ENCODE results near the gene OR11L1.

The OR11L1 gene, protein sequence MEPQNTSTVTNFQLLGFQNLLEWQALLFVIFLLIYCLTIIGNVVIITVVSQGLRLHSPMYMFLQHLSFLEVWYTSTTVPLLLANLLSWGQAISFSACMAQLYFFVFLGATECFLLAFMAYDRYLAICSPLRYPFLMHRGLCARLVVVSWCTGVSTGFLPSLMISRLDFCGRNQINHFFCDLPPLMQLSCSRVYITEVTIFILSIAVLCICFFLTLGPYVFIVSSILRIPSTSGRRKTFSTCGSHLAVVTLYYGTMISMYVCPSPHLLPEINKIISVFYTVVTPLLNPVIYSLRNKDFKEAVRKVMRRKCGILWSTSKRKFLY

DNA sequence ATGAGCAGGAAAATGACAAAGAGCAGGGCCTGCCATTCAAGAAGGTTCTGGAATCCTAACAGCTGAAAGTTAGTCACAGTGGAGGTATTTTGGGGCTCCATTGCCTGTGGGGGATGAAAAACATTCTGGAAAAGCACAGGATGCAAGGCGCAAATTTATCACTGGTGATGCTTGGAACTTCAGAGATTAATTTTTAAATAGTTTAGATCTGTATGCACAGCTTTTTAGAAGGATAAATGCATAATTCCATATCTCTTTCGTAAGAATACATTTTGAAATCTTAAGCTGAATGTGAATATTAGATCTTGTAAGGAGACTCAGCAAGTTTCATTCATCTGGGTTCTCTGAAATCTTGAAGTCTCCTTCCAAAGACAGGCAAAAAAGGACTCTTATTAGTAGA lies at the start of gene OR11L1:
Gene OR11L1, minus strand, starts transcription at position 101 of the 400 bp plus-strand sequence. Its CDS starts 0 bp downstream, at position 101.
- no peak for DNase-seq

DNA sequence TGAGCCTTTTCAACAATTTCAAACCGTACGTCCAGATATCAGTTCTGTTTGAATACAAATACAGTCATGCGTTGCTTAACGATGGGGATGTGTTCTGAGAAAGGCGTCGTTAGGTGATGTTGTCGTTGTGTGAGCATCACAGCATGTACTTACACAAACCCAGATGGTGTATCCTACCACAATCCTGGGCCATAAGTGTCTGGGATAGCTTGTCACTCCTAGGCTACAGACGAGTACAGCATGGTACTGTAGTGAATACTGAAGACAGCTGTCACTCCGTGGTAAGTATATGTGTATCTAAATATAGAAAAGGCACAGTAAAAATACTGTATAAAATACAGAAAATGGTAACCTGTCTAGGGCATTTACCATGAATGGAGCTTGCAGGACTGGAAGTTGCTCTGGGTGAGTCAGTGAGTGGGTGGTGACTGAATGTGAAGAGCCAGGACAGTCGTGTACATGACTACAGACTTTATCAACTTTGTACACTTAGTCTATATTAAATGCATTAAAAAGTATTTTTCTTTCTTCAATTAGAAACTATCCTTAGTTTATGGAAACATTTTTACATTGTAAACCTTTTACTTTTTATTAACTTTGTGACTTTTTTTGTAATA lies 43.2 kb upstream of the OR11L1 start:
- DNase-seq: no peak

DNA sequence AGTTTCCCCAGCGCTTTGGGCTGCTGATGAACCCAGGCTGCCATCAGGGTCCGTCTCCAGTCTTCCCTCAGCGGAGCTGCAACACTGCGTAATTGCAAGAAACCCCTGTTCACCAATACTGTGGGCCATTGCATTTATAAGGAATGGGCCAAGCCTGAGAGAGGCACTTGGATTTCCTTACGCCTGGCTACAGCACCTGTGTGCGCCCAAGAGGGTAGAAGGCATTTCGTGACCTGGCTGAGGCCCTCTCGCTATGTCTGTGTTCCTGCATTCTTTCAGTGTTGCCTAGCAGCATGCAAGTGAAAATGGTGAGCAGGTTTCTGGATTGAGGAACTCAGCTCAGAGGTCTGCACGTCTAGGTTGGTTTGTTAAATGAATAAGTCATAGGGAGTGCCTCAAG lies 41.6 kb upstream of the OR11L1 start:
- no peak for DNase-seq

DNA sequence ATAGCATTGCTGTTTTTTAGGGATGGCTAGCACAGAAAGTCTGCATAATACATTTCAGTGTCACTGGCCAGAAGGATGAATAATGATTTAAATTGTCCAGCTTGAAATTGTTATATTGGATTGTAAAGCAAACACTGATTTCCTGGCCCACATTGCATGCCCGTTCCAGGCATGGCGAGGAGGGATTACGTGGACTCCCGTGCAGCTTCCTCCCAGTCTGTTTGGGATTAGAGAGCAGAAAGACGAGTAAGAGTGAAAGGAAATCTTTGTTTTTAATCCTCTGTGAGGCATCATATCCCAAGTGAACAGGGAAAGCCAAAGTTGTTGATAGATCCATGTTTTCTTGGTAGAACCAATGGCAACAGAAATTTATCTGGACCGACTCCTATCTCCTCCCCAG lies 23.7 kb upstream of the OR11L1 start:
- DNase-seq: no peak

DNA sequence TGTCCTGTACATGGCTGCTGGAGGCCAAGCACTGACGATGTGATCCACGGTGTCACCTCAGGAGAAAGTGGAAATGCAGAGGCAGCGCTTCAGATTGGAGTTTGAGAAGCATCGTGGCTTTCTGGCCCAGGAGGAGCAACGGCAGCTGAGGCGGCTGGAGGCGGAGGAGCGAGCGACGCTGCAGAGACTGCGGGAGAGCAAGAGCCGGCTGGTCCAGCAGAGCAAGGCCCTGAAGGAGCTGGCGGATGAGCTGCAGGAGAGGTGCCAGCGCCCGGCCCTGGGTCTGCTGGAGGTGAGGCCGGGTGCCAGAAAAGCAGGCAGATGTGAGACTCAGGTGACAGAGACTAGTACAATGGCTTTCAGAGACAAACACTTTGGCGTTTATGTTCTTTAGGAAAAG lies 22.9 kb upstream of the OR11L1 start:
- DNase-seq: no peak

DNA sequence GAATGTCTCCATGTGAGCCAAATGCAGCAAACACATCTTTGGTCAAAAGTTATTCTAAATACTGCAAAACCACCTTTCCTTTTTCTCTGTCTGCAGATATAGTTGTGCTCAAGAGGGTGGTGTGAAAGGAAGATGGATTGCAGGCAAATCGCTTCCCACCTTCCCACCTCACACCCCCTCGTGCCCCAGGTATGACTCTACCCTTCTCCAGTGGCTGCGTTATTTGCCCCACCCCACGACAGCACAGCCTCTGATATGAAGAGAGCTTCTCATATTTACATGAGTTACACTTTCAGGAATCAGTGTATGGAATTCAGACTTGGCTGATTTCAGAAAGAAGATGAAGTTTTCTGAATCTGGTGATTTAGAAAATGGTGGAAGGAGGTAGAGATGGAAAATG lies 21.1 kb upstream of the OR11L1 start:
- DNase-seq: no peak

DNA sequence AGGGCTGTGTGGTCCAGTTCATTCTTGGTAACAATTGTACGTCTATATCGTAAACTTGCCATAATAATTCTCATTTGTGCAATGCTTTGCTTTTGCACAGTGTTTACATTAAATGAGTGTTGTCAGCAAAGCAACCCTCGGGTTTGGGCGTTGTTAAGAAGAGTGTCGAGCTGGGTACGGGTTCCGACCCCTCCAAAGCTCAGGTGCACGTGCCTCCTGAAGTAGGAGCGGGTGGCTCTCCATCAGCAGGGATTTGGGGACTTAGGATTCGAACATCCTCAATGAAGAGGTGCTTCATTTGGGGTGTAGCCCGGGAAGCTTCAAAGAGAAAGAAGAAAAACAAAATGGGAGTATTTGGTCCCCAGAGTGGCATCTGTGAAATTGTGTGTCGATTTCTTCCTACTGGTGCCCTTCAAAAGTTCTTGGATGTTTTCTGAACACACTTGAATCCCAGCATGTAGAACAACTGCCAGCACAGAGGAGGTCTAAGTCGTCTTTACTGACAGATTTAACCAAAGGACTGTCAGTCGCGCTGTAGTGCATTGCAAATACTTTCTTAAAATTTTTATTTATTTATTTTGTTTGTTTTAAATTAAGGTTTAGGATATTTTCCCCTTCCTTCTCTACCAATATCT lies 16.4 kb upstream of the OR11L1 start:
- no peak for DNase-seq

DNA sequence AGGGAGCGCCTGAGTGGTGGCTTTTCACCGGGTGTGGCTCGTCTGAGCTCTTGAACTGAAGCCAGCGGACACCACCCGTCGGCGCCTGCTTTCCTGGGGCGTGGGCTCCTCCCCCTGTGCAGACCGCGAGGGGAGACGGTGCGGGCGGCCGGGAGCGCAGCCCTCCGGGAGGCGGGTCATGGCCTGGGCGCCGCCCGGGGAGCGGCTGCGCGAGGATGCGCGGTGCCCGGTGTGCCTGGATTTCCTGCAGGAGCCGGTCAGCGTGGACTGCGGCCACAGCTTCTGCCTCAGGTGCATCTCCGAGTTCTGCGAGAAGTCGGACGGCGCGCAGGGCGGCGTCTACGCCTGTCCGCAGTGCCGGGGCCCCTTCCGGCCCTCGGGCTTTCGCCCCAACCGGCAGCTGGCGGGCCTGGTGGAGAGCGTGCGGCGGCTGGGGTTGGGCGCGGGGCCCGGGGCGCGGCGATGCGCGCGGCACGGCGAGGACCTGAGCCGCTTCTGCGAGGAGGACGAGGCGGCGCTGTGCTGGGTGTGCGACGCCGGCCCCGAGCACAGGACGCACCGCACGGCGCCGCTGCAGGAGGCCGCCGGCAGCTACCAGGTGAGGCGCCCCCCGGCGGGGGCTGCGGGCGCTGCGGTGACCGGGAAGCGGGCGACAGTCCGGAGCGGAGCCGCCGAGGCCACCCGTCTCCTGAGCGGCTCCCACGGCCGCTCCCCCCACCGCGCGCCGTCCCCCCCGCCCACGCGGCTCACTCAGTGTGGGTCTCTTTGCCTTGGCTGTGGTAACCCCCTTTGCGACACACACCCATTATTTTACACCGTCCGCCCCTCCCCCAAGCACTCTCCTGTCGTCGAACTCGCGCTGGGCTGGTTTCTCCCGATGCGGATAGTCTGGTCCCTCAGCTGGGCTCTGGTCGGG lies 15.6 kb upstream of the OR11L1 start, which contains the start of gene TRIM58:
Gene TRIM58, plus strand, starts transcription at position 119 of the 916 bp plus-strand sequence. Its CDS starts 60 bp downstream, at position 179.
- no peak for DNase-seq

DNA sequence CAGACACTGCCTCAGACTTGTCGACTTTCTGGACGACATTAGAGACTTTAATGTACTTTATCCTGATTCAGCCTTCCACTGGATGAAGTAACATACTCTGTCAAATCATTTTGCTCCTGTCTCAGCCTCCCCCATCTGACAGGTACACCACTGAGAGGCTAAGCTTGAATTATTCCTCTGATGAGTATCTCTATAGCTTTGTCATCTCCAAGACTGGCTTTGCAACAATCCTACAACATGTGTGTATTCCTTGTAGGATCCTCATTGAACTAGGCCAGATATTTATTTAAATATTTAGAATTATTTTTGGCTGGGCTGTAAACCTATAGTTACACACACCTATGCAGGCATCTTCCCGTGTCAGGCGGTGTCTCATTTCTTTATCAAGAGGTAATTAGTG lies 14.2 kb upstream of the OR11L1 start:
- no peak for DNase-seq

DNA sequence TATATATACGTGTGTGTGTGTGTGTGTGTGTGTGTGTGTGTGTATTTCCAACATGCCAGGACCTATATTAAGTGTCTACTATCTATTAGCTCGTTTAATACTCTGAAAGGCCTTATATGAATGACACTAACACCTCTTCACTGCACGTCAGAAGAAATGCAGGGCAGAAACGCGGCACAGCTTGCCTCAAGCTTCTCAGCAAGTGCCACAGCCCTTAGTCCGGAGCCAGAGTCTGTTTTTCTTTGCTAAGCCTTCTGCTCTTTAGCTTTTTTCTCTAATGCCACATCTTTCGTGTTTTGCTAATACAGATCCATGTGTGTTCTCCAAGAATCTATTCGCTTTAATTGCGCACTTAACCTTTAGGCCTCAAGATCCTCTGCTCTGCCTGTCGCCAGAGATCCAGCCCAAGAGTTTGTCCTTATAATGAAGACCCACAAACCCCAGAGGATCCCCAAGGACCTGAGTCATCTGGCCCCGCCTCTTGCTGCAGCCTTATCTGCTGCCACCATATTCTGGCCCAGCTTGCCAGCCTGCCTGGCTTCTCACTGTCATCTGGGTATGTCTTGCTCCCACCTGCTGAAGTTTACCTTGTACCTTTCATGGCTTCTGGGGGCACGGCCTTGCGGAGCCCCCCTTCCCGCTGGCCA lies 13.3 kb upstream of the OR11L1 start:
- DNase-seq: no peak

DNA sequence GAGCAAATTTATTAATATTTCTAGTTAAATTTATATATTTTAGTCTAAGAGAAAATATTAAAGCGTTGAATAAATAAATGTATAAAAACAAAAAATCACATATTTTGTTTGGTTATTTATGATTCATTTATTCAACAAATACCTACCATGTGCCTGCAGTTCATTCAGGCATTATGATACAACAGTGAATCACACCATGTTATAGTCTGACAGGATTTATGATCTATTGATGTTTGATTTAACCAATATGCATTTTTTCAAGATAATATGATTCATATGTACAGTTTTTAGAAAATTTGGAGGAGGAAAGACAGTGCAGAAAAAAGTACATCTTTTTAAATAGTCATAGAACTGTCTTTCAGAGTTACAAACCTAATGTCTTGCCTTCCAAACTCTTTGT lies 7.9 kb upstream of the OR11L1 start:
- no peak for DNase-seq

DNA sequence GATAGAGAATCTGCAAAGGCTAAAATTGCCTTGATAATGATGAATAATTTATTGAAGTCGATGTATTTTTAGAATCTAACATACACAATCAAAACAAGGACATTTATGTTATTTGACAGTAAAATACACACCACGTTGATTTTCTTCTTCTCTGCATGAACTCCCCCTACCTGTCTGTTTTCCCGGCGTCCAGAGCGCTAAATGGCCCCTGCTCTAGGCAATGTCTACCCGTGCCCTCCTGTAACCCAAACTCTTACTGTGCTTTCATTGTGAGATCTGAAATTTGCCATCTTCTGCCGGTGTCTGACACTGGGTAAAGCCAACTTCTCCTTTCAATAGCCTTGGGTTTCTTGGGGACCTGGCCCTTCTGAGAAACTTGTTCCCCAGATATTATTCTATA lies 6.7 kb upstream of the OR11L1 start:
- DNase-seq: no peak

DNA sequence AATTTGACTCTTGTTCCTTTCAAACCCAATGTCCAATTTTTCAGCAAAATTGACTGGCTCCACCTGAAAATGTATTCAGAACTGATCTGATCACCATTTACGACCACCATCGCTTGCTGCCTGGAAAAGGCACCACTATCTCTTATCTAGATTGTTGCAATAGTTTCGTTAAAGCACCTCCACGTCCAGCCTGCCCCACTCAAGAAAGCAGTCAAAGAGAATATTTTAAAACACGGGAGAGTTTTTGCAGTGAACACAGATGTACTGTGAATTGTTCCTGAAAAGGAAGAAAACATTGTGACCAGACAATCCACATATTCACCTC lies 4.0 kb upstream of the OR11L1 start:
- no peak for DNase-seq

DNA sequence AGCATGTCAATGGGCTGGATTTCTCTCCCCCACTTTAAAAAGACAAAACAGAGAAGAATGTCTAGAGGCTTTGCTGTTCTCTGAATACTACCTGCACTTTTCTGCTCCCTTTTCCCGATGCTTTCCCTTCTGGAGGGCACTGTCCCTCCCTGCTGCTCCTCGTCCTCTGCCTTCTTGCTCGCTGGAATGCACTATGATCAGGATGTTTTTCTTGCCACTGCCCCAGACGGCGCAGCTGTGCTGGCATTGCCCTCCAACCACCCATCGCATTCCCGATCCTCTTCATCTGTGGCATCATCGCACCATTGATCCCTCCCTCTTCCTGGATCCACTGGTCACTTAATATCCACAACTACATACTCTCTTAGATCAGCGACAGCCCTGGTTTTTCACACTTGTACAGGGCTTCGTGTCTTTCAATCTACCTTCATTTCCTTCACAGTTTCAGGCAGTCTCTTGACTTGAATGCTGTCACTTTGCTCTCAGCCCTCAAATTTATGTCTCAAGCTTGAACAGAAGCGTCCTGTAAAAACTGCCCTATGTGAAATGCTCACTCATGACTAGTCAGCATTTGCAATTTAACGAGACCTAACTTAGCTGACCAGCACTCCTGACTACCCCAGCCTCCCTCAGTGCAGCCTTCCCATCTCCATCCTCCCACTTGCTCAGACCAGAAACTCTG lies 3.5 kb upstream of the OR11L1 start:
- DNase-seq: no peak

DNA sequence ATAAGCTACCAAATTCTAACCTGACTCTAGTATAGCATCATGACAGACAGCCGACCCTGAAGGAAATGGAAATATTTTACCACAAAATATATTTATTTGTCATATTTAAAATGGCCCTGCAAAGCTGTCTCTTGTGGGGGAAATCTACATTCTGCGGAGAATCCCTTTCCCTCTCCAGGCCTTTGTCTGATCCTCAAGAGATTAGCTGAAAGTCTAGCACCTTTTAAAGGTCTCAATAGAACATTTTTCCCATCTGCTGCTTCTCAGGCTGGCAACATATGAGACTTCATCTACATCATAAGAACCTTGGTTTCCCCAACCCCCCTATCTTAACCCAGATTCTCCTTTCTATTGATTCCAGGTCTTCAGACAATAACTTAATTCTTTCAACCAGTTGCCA lies 1.7 kb upstream of the OR11L1 start:
- no peak for DNase-seq

DNA sequence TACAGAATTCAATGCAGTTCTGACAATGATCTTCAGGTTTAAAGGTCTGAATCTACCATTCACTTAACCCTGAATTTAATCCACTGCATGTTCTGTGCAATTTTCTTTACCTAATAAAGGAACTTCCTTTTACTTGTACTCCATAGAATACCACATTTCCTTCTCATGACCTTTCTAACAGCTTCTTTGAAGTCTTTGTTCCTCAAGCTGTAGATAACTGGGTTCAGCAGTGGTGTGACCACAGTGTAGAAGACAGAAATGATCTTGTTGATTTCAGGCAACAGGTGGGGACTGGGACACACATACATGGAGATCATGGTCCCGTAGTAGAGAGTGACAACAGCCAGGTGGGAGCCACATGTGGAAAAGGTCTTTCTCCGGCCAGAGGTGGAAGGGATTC lies 878 bp downstream of the OR11L1 start:
- DNase-seq: no peak

DNA sequence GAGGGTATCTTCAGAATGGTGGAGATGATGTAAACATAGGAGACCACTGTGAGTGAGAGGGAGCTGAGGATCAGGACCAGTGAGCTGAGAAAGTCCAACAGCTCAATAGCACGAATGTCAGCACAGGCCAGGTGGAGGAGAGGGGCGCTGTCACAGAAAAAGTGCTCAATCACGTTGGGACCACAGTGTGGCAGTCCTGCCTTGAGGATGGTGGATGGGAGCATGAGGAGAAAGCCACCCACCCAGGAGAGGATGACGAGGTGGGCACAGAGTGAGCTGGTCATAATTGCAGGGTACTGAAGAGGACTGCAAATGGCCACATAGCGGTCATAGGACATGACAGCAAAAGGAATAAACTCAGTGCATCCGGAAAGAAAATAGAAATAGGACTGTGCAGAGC lies 8.1 kb downstream of the OR11L1 start:
- DNase-seq: no peak

DNA sequence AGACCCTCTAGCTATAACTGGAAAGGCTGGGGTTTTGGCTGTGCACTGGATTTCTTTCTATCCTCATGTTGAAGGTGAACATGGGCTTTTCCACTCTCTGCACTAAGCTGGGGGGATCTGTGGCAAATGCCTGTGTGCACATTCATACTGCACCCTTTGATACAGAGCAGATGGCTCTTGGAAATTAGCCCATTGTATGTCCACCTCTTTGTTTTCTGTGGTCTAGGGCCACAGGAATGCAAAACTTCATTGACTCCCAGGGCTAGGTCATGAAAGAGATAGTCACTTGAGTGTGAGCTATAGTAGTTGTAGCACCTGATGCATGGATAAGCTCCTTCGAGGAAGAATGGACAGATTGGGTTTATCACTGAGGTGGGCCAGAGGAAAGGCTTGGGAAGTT lies 12.0 kb downstream of the OR11L1 start:
- no peak for DNase-seq

DNA sequence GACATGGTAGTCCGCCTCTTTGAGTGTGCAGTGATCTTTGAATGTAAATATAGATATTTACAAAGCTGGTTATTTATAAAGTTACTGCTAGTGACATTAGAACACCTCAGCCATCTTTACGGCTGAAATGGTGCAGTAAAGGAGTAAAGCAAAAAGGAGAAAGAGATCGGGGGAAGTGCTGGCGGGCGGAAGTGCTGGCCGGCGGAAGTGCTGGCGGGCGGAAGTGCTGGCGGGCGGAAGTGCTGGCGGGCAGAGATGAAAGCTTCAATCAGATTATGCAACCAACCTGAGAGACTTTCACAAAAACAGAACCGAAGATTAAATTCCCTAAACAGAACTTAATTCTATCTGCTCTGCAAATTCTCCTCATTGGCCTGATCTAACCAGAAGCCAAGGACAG lies 16.3 kb downstream of the OR11L1 start:
- DNase-seq: no peak

DNA sequence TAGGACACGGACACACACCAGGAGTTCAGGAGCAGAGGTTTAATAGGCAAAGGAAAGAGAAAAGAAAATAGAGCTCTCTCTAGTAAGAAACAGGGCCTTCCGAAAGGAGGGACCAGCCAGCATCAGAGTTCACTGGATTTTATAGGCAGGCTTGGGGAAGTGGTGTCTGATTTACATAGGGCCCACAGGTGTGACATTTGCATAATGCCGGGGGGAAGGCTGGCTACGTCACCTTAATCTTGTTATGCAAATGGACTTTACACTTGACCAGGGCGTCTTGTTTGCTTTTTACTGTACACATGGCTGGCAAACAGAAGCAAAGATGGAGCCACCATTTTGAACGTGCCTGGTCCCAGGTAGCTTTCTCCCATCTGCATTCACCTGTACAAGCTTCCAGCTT lies 17.7 kb downstream of the OR11L1 start, which contains the start of gene OR14A16:
Gene OR14A16, minus strand, starts transcription at position 97 of the 400 bp plus-strand sequence. CDS start 8,390 bp downstream, outside the sequence.
- DNase-seq: no peak

DNA sequence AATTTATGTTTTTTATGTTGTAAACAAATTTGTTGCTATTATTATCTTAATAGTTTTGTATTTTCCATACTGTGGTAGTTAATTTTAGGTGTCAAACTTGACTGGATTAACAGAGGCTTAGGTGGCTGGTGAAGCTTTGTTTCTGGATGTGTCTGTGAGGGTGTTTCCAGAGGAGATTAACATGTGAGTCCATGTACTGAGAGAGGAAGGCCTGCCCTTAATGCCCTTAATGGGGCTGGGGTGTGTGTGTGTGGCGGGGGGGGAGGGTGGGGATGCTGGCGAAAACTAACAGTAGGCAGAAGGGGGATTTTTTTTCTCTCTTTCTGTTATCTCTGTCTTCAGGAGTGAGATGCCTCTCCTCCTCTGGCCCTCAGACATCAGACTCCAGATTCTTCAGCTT lies 19.6 kb downstream of the OR11L1 start:
- no peak for DNase-seq

DNA sequence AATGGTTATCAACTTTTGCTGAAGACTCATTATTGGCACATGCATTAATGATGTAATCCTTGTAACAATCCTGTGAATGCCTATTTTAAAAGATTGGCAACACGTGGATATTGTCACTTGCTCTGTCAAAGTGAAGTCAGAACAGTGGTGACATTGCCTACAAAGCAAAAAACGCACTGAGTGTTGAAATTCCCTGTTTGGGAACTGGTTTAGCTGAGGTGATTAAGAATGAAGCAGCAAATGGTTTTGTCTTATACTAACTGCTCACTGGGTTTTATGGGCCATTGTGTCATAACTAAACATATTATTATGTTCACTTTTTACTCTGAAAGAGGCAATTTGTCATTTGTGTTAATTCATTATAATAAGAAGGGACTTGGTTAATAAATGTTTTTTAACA lies 29.1 kb downstream of the OR11L1 start:
- no peak for DNase-seq
